Esophagus muscularis mucosa (tissue), 4 donors: ENCODE measurements around the gene DMRT1. TPM values are rescaled to one million over a fixed set of nuclear protein-coding genes. Genes with fewer than 3 reads are reported as not detected.

Experiments used
- DNase-seq: peaks from one replicate; pipeline ENCODE4 v3.0.0-alpha.2; 2017; ENCODE audit errors: extremely low spot score
- H3K27ac ChIP-seq, 4 donors: fragments of 200-600 bp; sonication (generic); replicated peaks in 1 of 4; 1 replicate in 3 of 4; 2 replicates in 1 of 4; pipeline ENCODE4 v1.5.1; 2016 to 2019; ENCODE audit warnings: mild to moderate bottlenecking in 1 of 4
- H3K27me3 ChIP-seq, 4 donors: fragments of 200-600 bp; sonication (generic); one replicate each; pipeline versions ENCODE4 v1.5.1 to v1.6.0; 2016 to 2019
- H3K36me3 ChIP-seq, 4 donors: fragments of 200-600 bp; sonication (generic); one replicate each; pipeline ENCODE4 v1.5.1; 2016 to 2019
- H3K4me1 ChIP-seq, 4 donors: fragments of 200-600 bp; sonication (generic); one replicate each; pipeline ENCODE4 v1.5.1; 2016 to 2019
- H3K4me3 ChIP-seq, 4 donors: fragments of 200-600 bp; sonication (generic); 1 replicate in 2 of 4; 2 replicates in 2 of 4; pipeline ENCODE4 v1.5.1; 2016 to 2019; ENCODE audit warnings: mild to moderate bottlenecking in 4 of 4, moderate library complexity in 1 of 4
- H3K9me3 ChIP-seq, 4 donors: fragments of 200-600 bp; sonication (generic); 1 replicate in 3 of 4; 2 replicates in 1 of 4; pipeline ENCODE4 v1.5.1; 2016 to 2019
- EP300 ChIP-seq: sonication (generic); formaldehyde crosslinking; IDR thresholded peaks from one replicate; pipeline ENCODE4 v1.6.1; 2017; ENCODE audit warnings: antibody characterized with exemption
- POLR2A ChIP-seq: fragments of 450-650 bp; IDR thresholded peaks from one replicate; pipeline ENCODE4 v1.6.1; 2017; ENCODE audit warnings: antibody characterized with exemption, moderate library complexity, mild to moderate bottlenecking, low read depth
- POLR2AphosphoS5 ChIP-seq, 2 donors: sonication (generic); formaldehyde crosslinking; IDR thresholded peaks; one replicate each; pipeline ENCODE4 v1.6.1; 2017; ENCODE audit warnings: antibody characterized with exemption in 2 of 2
- WGBS: methylation state at CpG from one replicate; pipeline ENCODE4 v1.1.5; 2018; 5-methylcytosine and 5-hydroxymethylcytosine counted together
- intact Hi-C: fragments of 100-400 bp; cut with DNase I; formaldehyde crosslinking; loops from one replicate; pipeline ENCODE4 v1.15.1; 2023
- total RNA-seq, 4 donors: library from RNA; depleted of rRNA; stranded (reverse); fragments of >200 nt; gene quantifications; one replicate each; pipeline versions ENCODE4 v1.1.0 to v1.2.1, GENCODE V29; 2016
- TF ChIP-seq, protein P1 (sequence below), 3 experiments: fragments of 200-600 bp in 2 of 3; fragments of 450-650 bp in 1 of 3; sonication (generic) in 2 of 3; IDR thresholded peaks; one replicate each; pipeline ENCODE4 v1.5.1; 2017 to 2019; ENCODE audit warnings: antibody characterized with exemption in 3 of 3, mild to moderate bottlenecking in 2 of 3, moderate library complexity in 1 of 3

DMRT1 gene
- total RNA-seq, 4 donors from 2014 or later, result not detected

DNA sequence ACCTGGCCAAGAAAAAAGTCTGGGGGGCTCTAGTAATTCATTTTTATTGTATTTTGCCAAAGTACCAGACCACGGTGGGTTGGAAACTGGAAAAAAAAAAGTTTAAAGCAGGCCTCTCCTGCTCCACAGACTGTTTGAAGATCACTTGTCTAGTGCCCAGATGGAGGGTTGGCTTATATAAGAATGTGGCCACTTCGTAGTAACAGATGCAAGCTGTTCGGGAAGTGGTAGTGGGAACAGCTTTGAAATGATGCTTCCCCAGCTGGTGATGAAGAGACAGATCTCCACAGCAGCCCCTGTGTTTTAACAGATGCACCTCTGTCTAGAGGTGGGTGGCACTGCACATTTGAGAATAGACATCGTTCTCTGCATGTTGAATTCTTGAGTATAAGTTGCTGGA is 80.7 kb downstream of the DMRT1 start:
- H3K27me3 ChIP-seq, result peaks cover 0 to 21% (median 0%) of the 10 kb centered on the region in 4 donors
- 79% methylated on average over 4 of the region's 4 CpGs for WGBS
- no peak overlapping the region for H3K27ac ChIP-seq
- H3K36me3 ChIP-seq, result no peaks in the 10 kb centered on the region
- H3K4me1 ChIP-seq, result no peaks in the 10 kb centered on the region
- intact Hi-C loops, result no loop called here
- H3K4me3 ChIP-seq, result no peak overlapping the region
- no peaks in the 10 kb centered on the region for H3K9me3 ChIP-seq
- TF ChIP-seq POLR2AphosphoS5 (IDR thresholded peaks at IDR 0.05), result no peak
- TF ChIP-seq, protein P1, sequence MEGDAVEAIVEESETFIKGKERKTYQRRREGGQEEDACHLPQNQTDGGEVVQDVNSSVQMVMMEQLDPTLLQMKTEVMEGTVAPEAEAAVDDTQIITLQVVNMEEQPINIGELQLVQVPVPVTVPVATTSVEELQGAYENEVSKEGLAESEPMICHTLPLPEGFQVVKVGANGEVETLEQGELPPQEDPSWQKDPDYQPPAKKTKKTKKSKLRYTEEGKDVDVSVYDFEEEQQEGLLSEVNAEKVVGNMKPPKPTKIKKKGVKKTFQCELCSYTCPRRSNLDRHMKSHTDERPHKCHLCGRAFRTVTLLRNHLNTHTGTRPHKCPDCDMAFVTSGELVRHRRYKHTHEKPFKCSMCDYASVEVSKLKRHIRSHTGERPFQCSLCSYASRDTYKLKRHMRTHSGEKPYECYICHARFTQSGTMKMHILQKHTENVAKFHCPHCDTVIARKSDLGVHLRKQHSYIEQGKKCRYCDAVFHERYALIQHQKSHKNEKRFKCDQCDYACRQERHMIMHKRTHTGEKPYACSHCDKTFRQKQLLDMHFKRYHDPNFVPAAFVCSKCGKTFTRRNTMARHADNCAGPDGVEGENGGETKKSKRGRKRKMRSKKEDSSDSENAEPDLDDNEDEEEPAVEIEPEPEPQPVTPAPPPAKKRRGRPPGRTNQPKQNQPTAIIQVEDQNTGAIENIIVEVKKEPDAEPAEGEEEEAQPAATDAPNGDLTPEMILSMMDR (IDR thresholded peaks at IDR 0.05), result no peak
- TF ChIP-seq EP300, result no peak
- TF ChIP-seq POLR2A, result no peak
- DNase-seq, result peak; percentile 77

DNA sequence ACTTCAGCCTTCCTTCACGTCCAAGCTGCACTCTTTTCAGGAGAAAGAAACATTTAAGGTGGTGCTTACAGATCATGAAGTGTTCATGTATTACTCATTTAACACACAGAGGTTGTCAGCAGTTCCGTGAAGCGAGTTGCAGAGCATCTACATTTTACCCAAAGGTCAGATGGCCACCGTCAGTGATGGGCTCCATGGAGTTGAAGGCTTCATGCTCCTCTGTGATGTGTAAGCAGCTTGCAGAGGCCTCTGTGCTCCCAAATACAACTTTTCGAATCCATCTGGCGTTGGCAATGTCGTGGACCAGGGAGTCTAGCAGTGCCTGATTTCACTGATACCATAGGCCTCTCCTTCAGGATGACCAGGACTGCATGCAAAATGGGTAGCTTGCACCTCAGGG is 81.2 kb downstream of the DMRT1 start:
- Histone ChIP-seq H3K9me3 (no peaks in the 10 kb centered on the region), H3K36me3 (no peaks in the 10 kb centered on the region), H3K4me1 (no peaks in the 10 kb centered on the region), H3K4me3 (no peak overlapping the region), H3K27ac (no peak overlapping the region), H3K27me3 (peaks cover 0 to 21% (median 0%) of the 10 kb centered on the region in 4 donors)
- TF ChIP-seq POLR2A (no peak), POLR2AphosphoS5 (IDR thresholded peaks at IDR 0.05) (no peak), EP300 (no peak)
- TF ChIP-seq, protein P1 (IDR thresholded peaks at IDR 0.05), result no peak
- 65% methylated on average over 7 of the region's 7 CpGs for WGBS
- intact Hi-C loops, result no loop called here
- peak; percentile 90 for DNase-seq

DNA sequence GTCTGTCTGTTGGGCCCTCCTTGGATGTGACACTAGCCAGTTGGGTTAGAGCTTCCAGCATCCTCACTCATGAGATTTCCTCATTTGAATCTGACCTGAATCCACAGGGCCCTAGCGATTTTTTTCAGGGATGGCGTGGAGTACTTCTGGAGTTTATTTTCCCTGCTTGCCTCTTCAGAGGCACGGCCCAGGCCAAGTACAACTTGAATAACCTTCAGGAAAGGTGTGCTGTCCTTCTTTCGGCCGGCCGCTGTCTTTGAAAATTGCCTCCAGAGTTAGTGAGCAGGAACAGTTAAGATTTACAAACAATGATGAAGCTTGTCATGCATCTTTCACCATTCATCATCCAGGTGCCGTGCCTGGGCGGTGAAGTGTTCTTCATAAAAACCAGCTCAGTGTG is 85.5 kb downstream of the DMRT1 start:
- TF ChIP-seq EP300, result no peak
- TF ChIP-seq POLR2AphosphoS5 (IDR thresholded peaks at IDR 0.05), result no peak
- TF ChIP-seq, protein P1 (IDR thresholded peaks at IDR 0.05), result no peak
- TF ChIP-seq POLR2A, result no peak

GRCh38 chr9:928363-929042 is 87.0 kb downstream of the DMRT1 start:
- intact Hi-C loops, result no loop called here
- no peaks in the 10 kb centered on the region for H3K9me3 ChIP-seq
- no peaks in the 10 kb centered on the region for H3K4me1 ChIP-seq
- no peak for TF ChIP-seq POLR2A
- TF ChIP-seq EP300, result no peak
- TF ChIP-seq, protein P1 (IDR thresholded peaks at IDR 0.05), result no peak
- no peak for TF ChIP-seq POLR2AphosphoS5 (IDR thresholded peaks at IDR 0.05)
- no peak overlapping the region for H3K4me3 ChIP-seq
- H3K27ac ChIP-seq, result no peak overlapping the region
- H3K36me3 ChIP-seq, result no peaks in the 10 kb centered on the region
- 70% methylated on average over 6 of the region's 6 CpGs for WGBS
- peaks cover 0 to 9% (median 0%) of the 10 kb centered on the region in 4 donors for H3K27me3 ChIP-seq
- DNase-seq, result no peak

More for the DNA sequence above, 85.5 kb downstream of the DMRT1 start:
- Histone ChIP-seq H3K27ac (no peak overlapping the region), H3K36me3 (no peaks in the 10 kb centered on the region), H3K4me3 (no peak overlapping the region), H3K4me1 (no peaks in the 10 kb centered on the region), H3K27me3 (peaks cover 0 to 7% (median 0%) of the 10 kb centered on the region in 4 donors), H3K9me3 (no peaks in the 10 kb centered on the region)
- intact Hi-C loops, result no loop called here
- DNase-seq, result peak; percentile 79
- no CpG with 5 or more reads among the region's 8 CpGs for WGBS

DNA sequence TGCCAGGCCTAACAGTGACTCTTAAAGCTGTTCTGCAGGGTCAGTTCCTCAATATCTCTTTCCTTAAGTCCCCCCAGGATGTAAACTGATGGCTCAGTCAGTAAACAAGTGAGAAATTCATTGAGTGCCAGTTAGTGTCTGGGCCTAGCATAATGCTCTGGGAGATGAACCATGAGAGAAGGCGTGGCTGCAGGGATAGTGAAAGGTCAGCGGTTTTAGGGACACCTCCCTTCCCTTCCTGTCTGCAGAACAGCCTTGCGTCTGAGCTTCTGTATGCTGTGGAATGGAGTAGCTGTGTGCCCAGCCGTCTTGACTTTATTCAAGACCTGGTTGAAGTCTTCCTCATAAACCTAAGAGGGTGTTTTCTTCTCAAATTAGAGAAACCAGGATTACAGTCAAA is 88.2 kb downstream of the DMRT1 start:
- TF ChIP-seq EP300 (no peak), POLR2AphosphoS5 (IDR thresholded peaks at IDR 0.05) (no peak), POLR2A (no peak)
- TF ChIP-seq, protein P1 (IDR thresholded peaks at IDR 0.05), result no peak
- peaks cover 0 to 9% (median 2%) of the 10 kb centered on the region in 4 donors for H3K27me3 ChIP-seq
- no peak overlapping the region for H3K4me3 ChIP-seq
- no peak overlapping the region for H3K27ac ChIP-seq
- WGBS, result 80% methylated on average over 4 of the region's 4 CpGs
- DNase-seq, result peak; percentile 60
- H3K36me3 ChIP-seq, result no peaks in the 10 kb centered on the region
- no peaks in the 10 kb centered on the region for H3K4me1 ChIP-seq
- no peaks in the 10 kb centered on the region for H3K9me3 ChIP-seq
- intact Hi-C loops, result no loop called here
